GM18508 (cell line): ENCODE data around the gene MLEC.

Experiments used
- ATAC-seq: cut with Tn5 transposase; IDR thresholded peaks from one replicate; pipeline ENCODE4 v1.9.1; 2021; ENCODE audit warnings: moderate number of reproducible peaks; ENCODE audit not compliant: insufficient read depth, unreplicated experiment

MLEC gene

DNA sequence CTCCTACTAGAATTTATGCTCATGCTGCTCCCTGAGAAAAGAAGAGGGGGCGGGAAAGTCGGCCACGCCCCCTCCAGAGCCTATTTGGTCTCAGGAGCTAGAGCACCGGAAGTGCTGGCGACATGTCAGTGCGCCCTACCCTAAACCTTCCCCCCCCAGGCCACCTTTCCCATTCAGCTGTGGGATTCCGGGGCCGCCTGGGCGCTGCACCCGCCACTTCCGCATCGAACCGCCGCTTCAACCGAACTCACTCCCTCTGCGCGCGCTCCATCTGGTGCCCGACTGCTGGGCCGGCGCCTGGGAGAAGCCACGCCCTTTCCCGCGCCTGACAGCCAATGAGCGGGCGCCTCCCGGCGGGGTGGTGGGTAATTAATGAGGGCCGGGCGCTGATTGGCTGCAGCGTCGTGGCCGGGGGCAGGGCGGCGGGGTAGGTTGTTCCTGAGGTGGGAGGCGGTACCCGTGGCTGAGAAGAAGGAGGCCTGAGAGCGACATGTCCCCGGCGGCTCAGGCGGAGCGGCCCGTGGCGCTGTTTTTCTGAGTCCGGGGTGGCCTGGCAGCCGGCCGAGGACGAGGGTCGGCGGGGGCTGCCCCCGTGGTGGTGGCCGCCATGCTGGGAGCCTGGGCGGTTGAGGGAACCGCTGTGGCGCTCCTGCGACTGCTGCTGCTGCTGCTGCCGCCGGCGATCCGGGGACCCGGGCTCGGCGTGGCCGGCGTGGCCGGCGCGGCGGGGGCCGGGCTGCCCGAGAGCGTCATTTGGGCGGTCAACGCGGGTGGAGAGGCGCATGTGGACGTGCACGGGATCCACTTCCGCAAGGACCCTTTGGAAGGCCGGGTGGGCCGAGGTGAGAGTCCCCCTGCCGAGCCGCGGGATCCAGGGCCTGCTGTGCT is at the start of gene MLEC:
MLEC (plus strand) TSS at position 460 of the 888 bp plus-strand sequence; CDS start at position 608, 148 bp downstream.
- ATAC-seq: peak; percentile 32

DNA sequence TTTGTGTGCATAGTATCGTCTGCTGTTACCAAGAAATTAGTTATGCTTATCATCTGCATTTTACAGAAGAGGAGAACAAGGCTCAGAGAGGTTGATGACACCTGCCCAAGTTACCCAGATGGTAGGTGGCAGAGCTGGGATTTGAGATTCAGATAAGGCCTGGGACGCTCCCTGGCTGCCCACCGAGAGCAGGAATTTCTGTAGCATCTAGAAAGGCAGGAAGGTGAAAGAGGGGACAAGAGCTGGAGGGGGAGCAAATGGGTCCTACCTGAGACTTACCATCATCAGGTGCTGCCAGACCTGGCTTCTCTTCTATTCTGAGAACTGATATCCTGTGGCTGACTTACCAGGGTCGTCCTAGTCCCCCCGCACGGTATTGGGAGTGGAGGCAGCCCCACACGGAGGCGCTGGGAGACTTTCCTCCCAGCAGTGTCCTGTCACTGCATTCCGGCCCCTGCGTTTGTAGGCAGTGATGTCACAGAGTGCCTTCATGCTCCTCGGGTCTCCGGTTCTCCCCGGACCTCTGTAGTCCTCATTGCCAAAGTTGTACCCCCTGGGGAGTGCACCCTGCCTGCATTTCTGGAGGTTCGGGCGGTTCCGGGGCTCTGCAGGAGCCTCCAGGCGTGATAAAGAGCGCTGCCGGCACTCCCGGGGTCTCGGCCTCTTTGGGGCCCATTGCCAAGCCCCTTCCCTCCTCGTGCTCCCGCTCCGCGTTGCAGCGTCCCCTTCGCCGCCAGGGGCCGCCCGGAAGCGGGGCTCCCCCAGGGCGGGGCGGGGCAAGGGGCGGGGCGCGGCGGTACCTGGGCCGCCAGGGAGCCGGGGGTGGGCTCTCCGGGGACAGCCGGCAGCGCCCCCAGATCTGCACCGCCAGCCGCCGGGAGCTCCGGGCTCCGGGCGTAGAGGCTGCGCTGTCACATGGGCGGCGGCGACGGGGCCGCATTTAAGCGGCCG is 46.9 kb upstream of the MLEC start, which contains the start of gene CABP1:
CABP1 (plus strand) TSS at position 856 of the 951 bp plus-strand sequence; CDS start at position 916, 60 bp downstream.
- no peak for ATAC-seq

GRCh38 chr12:120640861-120641833 is 45.8 kb upstream of the MLEC start:
- no peak for ATAC-seq

GRCh38 chr12:120642121-120642520 is 44.8 kb upstream of the MLEC start:
- ATAC-seq: no peak

GRCh38 chr12:120642826-120643225 is 44.1 kb upstream of the MLEC start:
- ATAC-seq: no peak

DNA sequence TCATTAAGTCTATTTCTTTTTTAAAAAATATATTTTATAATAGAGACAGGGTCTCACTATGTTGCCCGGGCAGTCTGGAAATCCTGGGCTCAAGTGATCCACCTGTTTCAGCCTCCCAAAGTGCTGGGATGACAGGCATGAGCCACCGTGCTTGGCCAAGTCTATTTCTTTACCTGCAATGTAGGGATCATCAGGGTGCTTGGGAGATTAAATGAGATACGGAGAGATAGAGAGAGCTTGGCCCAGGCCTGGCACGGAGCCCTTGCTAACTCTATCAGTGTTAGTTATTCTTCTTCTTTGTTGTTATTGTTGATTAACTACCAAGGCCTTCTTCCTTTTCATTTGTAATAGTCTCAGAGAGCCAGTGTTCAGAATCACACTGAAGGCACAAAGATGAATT is 43.4 kb upstream of the MLEC start:
- no peak for ATAC-seq

DNA sequence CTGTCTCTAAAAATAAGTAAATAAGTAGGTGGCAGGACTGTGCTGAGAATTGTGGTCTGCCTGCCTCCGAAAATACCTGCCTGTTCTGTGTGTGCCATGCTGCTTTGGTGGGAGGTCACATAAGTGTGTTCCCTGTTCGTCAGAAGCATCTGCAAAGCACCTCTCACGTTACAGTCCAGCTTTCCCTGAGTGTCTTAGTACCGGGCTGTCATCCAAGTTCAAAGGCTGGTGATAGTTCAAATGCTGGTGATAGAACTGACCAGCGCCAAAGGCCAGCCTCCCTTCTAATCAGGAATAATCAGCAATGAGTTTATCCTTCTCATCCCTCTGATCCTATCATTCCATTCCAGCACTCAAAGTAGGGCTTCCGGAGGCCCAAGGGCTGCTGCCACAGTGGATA is 40.9 kb upstream of the MLEC start:
- ATAC-seq: no peak

DNA sequence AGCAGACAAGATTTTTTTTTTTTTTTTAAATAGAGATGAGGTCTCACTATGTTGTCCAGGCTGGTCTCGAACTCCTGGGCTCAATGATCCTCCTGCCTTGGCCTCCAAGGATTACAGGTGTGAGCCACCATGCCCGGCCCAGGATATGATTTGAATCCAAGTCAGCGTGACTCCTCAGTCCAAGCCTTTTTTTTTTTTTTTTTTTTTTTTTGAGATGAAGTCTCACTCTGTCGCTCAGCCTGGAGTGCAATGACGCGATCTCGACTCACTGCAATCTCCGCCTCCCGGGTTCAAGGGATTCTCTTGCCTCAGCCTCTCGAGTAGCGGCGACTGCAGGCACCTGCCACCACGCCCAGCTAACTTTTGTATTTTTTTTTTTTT is 39.6 kb upstream of the MLEC start:
- ATAC-seq: no peak

DNA sequence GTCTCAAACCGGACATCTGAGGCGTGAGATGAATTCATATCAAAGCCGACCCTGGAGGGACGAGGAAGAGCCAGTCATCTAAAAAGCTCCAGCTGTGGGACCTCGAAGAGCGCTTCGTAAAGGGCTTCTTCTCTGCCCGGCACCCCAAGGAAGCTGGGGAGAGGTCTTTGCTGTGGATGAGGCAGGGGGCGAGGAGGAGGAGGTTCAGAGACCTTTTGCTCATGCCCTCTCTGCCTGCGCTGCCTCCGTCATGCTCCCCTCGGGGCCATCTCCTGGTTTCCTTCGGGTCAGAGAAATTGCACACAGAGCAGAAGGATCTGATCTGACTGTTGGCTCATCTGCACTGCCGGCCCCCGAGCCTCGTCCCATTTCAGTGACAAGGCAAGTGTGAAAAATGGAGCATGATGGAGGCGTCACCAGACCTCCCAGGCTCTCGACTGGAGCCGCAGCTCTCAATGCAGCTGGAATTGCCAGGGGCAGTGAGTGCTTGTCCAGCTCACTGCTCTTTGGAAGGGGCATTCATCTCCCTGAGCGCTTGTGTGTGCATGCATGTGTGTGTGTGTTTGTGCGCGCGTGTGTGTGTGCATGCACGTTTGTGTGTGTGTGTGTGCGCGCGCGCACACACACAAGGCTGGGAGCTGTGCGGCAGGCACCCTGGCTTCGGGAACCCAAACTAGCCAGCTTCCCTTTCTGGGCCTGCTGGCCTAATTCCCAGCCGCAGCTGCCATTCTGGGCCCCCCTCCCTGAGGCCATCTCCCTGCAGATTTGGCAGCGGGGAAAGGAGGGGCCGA is 37.3 kb upstream of the MLEC start:
- no peak for ATAC-seq

DNA sequence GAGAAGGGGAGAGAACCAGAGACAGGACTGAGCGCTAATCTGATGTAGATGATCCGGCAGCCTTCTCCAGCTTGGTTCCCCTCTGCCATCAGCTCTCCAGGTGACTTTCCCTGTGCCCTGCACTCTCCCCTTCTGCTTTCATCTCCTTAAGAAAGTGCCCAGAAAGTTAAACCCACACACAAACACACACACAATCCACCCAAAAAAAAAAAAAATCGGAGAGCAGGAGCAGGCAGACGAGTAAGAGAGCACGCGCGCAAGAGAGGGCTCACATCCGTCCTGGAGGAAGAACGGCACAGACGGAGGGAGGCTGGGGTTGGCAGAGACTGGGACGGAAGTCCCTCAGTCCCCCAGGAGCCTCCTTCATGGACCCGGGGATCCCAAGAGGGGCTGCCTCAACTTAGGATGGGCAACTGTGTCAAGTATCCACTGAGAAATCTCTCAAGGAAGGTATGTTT is 36.7 kb upstream of the MLEC start:
- ATAC-seq: no peak

DNA sequence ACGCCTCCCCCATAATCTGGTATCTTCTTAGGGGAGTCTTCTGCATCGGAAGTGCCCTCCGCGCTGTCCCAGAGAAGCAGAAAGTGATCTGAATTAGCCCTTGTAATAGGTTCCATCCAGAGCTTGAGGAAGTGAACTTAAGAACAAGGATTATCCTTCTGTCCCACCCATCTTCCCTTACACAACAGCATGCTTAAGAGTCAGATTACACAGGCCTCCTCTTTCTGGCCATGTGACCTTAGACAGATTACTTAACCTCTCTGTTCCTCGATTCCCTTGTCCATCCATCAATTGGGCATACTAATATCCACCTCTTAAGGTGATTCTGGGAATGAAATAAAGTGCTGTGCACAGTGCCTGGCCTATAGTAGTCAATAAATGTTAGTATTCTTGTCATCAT is 35.1 kb upstream of the MLEC start:
- ATAC-seq: no peak

DNA sequence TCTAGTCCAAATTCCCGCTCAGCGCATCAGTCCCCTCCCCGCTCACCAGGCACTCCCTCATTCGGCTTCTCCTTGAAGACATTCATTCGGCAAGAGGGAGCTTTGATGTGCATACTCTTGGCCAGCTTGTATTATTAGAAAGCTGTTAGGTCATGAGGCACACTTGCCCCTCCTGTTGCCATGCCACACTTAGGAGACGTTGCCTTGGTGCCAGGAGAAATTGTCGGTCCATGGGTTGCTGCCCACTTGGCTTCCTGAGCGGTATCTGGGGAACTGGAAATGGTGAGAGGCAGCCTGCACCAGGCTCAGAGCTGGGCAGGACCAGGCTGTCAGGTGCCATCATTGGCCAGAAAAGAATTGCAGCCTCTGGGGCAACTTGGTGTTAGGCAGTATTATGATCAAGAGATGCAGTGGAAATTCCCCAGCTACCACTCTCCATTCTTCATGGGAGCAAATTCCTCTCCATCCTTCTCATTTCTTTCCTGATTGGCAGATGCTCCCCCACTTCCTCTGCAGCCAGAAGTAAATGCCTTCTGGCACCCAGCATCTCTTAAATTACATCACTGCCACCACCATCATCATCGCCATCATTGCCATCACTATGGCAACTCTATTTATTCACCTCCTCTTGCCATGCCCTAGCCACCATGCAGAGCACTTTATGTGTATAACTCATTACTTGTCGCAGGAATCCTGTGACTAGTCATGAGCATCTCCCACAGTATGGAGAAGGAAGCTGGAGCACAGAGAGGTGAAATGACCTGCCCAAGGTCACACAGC is 34.1 kb upstream of the MLEC start:
- ATAC-seq: no peak

DNA sequence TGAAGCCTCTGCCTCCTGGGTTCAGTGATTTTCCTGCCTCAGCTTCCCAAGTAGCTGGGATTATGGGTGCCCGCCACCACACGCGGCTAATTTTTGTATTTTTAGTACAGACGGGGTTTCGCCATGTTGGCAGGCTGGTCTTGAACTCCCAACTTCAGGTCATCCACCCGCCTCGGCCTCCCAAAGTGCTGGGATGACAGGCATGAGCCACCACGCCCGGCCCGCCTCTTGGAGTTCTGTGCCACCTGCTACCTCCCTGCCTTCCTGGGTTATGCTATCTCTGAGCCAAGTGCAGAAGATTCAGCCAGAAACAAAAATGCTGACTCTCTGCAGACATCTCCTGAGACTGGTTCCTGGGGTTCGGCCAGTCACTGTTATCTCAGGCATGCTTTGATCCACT is 33.3 kb upstream of the MLEC start:
- ATAC-seq: no peak

DNA sequence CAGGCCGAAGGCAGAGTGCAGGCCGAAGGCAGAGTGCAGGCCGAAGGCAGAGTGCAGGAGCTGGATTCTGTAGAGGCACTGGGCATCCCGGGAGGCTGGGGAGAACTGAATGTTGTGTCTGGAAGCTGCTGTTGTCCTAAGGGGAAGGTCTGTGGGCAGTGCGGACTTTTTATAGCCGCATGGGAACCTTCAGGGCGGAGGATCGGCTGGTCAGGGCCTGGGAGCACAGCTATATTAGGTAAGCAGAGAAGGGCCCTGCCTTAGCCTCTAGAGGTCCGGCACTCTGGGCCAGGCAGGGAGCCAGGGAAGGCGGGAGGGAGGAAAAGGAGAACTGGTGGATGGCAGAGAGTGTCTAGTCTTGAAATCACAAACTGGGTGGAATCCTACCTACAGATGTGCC is 32.3 kb upstream of the MLEC start:
- no peak for ATAC-seq

DNA sequence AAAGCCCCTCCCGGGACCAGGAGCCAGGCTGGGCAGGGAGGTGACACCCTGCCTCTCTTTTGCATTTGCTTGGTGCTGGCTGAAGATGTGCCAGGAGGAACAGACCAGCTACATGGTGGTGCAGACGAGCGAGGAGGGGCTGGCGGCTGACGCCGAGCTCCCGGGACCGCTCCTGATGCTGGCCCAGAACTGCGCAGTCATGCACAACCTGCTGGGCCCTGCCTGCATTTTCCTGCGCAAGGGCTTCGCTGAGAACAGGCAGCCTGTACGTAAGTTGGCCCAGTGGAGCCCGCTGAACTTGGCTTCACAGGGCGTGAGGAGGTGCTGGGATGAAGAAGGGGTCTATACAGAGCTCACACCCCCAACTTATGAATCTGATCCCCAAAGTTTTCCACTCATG is 30.9 kb upstream of the MLEC start:
- no peak for ATAC-seq

GRCh38 chr12:120658286-120659150 is 28.4 kb upstream of the MLEC start:
- ATAC-seq: no peak

DNA sequence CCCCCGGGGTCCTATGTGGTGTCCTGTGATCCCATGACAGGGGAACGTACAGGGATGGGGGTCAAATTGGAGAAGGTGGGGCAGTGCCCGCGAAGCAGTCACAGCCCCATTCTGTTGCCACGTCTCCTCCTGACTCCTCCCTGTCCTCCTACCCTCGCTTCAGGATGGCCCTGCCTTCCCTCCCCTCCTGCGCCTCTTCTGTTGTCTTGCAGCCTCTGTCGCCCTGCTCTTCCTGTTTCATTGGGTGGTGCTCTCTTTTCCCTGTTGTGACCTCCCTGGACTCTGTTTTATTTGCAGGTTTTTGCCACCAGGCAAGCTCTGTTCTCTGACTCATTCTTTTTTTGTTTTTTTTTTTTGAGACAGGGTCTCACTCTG is 27.8 kb upstream of the MLEC start:
- ATAC-seq: no peak
